ENCODE results near the gene CHCT1. TPM values are rescaled to one million over a fixed set of nuclear protein-coding genes. Genes with fewer than 3 reads are reported as not detected.
A peak's percentile ranks its signal among the peaks of the same experiment; 100 is the strongest.

The CHCT1 gene
- polyA plus RNA-seq, 3 donors, result 0.89 TPM; not detected in 2

GRCh38 chr17:60386147-60387058, 35.9 kb upstream of the CHCT1 start:
- peak overlapping the region; percentile 42 for H3K4me2 ChIP-seq (replicated peaks; ENCODE audit: extremely low read depth, low read length, poor library complexity, severe bottlenecking)
- H3K27me3 Mint-ChIP-seq (ENCODE audit: low read depth in 3 of 3), result peaks cover 0 to 3% (median 1%) of the 10 kb centered on the region in 3 donors

More at GRCh38 chr17:60386147-60387058, 35.9 kb upstream of the CHCT1 start:
- Mint-ChIP-seq H3K4me1 (peaks cover 72% of the 10 kb centered on the region), H3K36me3 (peaks cover 10 to 19% of the 10 kb centered on the region in 2 donors), H3K4me3 (peak overlapping the region in 1 of 2 donors; percentile 59), H3K9me3 (peaks cover 0 to 2% (median 0%) of the 10 kb centered on the region in 7 donors), H3K27ac (peak overlapping the region; percentile 77 to 88 (median 85))
- Histone ChIP-seq H3K27me3 (ENCODE audit: control insufficient read depth in 2 of 2, insufficient read depth in 2 of 2, low read length in 2 of 2) (no peaks in the 10 kb centered on the region), H3K36me3 (replicated peaks in 1 of 2; ENCODE audit: control insufficient read depth in 1 of 2, insufficient read depth in 2 of 2, low read length in 2 of 2) (peaks cover 5 to 8% of the 10 kb centered on the region in 2 donors), H2AFZ (ENCODE audit: insufficient read depth, low read depth, low read length, poor library complexity, severe bottlenecking) (no peak overlapping the region), H4K20me1 (ENCODE audit: insufficient read depth, low read length) (peaks cover 52% of the 10 kb centered on the region), H3K4me3 (replicated peaks in 1 of 3; ENCODE audit: low read depth in 2 of 3, low read length in 3 of 3) (peak overlapping the region in 1 of 3 experiments; percentile 23), H3K9ac (ENCODE audit: insufficient read depth, low read length, poor library complexity, severe bottlenecking) (no peak overlapping the region), H3K27ac (ENCODE audit: low read depth in 1 of 2, low read length in 2 of 2) (peak overlapping the region in 1 of 2 donors; percentile 70), H3K4me1 (ENCODE audit: control insufficient read depth in 1 of 2, insufficient read depth in 2 of 2, low read length in 2 of 2) (peaks cover 61 to 76% of the 10 kb centered on the region in 2 donors), H3K79me2 (ENCODE audit: insufficient read depth, low read length) (peaks cover 100% of the 10 kb centered on the region), H3K9me3 (replicated peaks in 1 of 2; ENCODE audit: control insufficient read depth in 1 of 2, insufficient read depth in 1 of 2, low read length in 2 of 2) (no peaks in the 10 kb centered on the region)
- no peak for TF ChIP-seq CTCF (IDR thresholded peaks at IDR 0.05)
- intact Hi-C loops (cut with micrococcal nuclease), result no loop called here
- WGBS (ENCODE audit: insufficient coverage), result 17% methylated on average over 1 of the region's 4 CpGs
- DNase-seq, result peak in 1 of 3 donors; percentile 51

Data from CD14-positive monocyte (primary cell).